Ovary (tissue), 9 donors: Measurements from ENCODE around the gene STK33. TPM values are rescaled to one million over a fixed set of nuclear protein-coding genes. Genes with fewer than 3 reads are reported as not detected.

Source experiments
- DNase-seq, 5 donors: peaks; one replicate each; pipeline ENCODE4 v3.0.0-alpha.2; 2019 to 2020
- H3K27ac ChIP-seq, 2 donors: fragments of 200-600 bp; one replicate each; pipeline versions ENCODE4 v1.5.1 to v1.8.0; 2019 to 2022
- H3K27me3 ChIP-seq: fragments of 200-600 bp; one replicate; pipeline ENCODE4 v1.8.0; 2022
- H3K36me3 ChIP-seq: fragments of 200-600 bp; sonication (generic); one replicate; pipeline ENCODE4 v1.5.1; 2019
- H3K4me1 ChIP-seq: one replicate; pipeline ENCODE4 v1.8.1; 2013; ENCODE audit warnings: mild to moderate bottlenecking, moderate library complexity; ENCODE audit not compliant: insufficient read depth
- H3K4me3 ChIP-seq: fragments of 200-600 bp; sonication (generic); one replicate; pipeline ENCODE4 v1.5.1; 2017
- H3K9me3 ChIP-seq, 2 donors: fragments of 200-600 bp in 1 of 2; sonication (generic) in 1 of 2; one replicate each; pipeline versions ENCODE4 v1.5.1 to v1.8.1; 2013 to 2019; ENCODE audit warnings: mild to moderate bottlenecking in 1 of 2, moderate library complexity in 1 of 2
- EP300 ChIP-seq: sonication (generic); formaldehyde crosslinking; IDR thresholded peaks from one replicate; pipeline ENCODE4 v1.6.1; 2017; ENCODE audit warnings: antibody characterized with exemption
- POLR2A ChIP-seq: fragments of 450-650 bp; IDR thresholded peaks from one replicate; pipeline ENCODE4 v1.6.1; 2017; ENCODE audit warnings: antibody characterized with exemption, mild to moderate bottlenecking, moderate library complexity
- WGBS, 3 donors: extraction: QIAGEN DNeasy Blood & Tissue Kit in 1 of 3; methylation state at CpG; one replicate each; pipeline versions ENCODE4 v1.1.5 to v1.1.7; 2013 to 2017; 5-methylcytosine and 5-hydroxymethylcytosine counted together
- intact Hi-C, 4 donors: fragments of 100-400 bp; cut with DNase I; formaldehyde crosslinking; loops; one replicate each; pipeline versions ENCODE4 v1.11.0 to v1.15.1; 2022 to 2023
- polyA plus RNA-seq, 2 donors: library from polyadenylated mRNA; stranded (reverse); fragments of 200-250 nt in 1 of 2; fragments of 350-450 nt in 1 of 2; fragmentation: Illumina TruSeq in 1 of 2; extraction: RNeasy Lipid Tissue Mini Kit (QIAGEN cat#74804) in 1 of 2; gene quantifications; one replicate each; pipeline ENCODE4 v1.2.3, GENCODE V29; 2013 to 2014
- total RNA-seq, 7 donors: library from RNA; depleted of rRNA in 2 of 7; stranded (reverse); fragments of >200 nt in 2 of 7; fragmentation: NEBNext Ultra II Directional in 3 of 7; extraction: Animal tissue kit (Norgen Biotek cat#: 25700) in 3 of 7; gene quantifications; one replicate each; pipeline versions ENCODE4 v1.1.0 to v1.2.4, GENCODE V29; 2016 to 2023
- TF ChIP-seq, protein P1 (sequence below), 3 donors: fragments of 450-650 bp in 2 of 3; fragments of 200-600 bp in 1 of 3; IDR thresholded peaks; one replicate each; pipeline versions ENCODE4 v1.5.1 to v1.8.0; 2016 to 2022; ENCODE audit warnings: antibody characterized with exemption in 3 of 3, mild to moderate bottlenecking in 1 of 3
- donor health status: DM: no; HTN: no; CAD: no; lungs with moderate emphysema.
- donor health status: DM: no; HTN: no; CAD: no.
- donor health status: Bipolar disorder and iron deficiency.
- donor health status: DM: yes; HTN: yes; CAD: no.
- donor health status: DM: no; HTN: no; CAD: no.
- donor health status: DM: yes; HTN: yes; CAD: no.

The STK33 gene
- total and polyA plus RNA-seq, 9 donors: 11.9 to 50.8 (median 23.5) TPM

DNA sequence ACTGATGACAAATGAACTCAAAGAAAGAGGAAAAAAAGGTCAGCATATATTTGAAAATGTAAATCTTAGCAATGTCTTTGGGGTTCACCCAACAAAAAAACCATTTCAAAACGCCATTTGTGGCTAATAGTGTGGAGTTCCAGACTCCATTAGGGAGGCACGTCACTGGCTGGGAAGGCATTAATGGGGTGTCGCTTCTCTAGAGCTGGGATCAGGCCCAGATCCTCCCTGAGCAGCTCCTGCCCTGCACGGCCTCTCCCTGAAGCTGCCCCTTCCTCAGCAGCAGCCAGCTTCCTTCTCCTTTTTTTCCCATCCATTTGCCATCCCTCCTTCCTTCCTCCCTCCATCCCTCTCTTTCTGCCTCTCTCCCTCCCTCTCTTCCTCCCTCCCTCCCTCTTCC lies 231.5 kb downstream of the STK33 start:
- peaks cover under 1% of the 10 kb centered on the region for H3K4me1 ChIP-seq
- no peak overlapping the region for H3K27ac ChIP-seq
- intact Hi-C loops: no loop called here
- H3K9me3 ChIP-seq: no peaks in the 10 kb centered on the region
- H3K4me3 ChIP-seq: no peak overlapping the region
- WGBS, 3 donors: 69 to 80% (median 77%) methylated on average over 4 of the region's 4 CpGs
- DNase-seq: no peak
- TF ChIP-seq POLR2A: no peak
- TF ChIP-seq EP300: no peak
- TF ChIP-seq, protein P1, sequence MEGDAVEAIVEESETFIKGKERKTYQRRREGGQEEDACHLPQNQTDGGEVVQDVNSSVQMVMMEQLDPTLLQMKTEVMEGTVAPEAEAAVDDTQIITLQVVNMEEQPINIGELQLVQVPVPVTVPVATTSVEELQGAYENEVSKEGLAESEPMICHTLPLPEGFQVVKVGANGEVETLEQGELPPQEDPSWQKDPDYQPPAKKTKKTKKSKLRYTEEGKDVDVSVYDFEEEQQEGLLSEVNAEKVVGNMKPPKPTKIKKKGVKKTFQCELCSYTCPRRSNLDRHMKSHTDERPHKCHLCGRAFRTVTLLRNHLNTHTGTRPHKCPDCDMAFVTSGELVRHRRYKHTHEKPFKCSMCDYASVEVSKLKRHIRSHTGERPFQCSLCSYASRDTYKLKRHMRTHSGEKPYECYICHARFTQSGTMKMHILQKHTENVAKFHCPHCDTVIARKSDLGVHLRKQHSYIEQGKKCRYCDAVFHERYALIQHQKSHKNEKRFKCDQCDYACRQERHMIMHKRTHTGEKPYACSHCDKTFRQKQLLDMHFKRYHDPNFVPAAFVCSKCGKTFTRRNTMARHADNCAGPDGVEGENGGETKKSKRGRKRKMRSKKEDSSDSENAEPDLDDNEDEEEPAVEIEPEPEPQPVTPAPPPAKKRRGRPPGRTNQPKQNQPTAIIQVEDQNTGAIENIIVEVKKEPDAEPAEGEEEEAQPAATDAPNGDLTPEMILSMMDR (IDR thresholded peaks at IDR 0.05): no peak
- no peaks in the 10 kb centered on the region for H3K27me3 ChIP-seq
- H3K36me3 ChIP-seq: no peaks in the 10 kb centered on the region

DNA sequence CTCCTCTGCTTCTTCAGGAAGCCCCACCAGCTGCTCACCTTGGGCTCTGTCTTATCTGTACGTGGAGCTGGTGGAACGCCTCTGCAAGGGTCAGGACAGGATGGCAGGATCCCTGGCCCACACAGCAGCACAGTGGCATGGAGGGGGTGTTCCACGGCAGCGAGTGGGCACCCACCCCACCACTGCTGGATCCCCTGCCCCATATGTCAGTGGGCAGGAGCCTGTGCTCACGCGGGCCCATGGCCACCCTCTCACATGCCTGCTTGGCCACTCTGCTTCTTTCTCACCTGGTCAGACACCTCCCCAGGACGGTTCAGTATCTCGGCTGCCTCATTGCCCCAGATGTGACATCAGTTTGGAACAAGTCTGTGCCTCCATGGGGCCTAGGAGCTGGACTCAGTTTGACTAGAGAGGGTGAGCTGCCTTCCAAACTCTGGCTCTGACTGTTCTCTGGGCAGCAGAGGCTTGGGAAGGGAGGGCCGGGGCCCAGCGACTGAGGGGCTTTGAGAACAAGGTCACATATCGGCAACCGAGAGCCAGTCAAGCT lies 232.3 kb downstream of the STK33 start:
- H3K27me3 ChIP-seq: no peaks in the 10 kb centered on the region
- H3K4me1 ChIP-seq: peaks cover 4% of the 10 kb centered on the region
- TF ChIP-seq POLR2A (no peak), EP300 (no peak)
- TF ChIP-seq, protein P1 (IDR thresholded peaks at IDR 0.05): no peak
- WGBS, 3 donors: 91 to 96% (median 95%) methylated on average over 12 of the region's 12 CpGs
- DNase-seq: no peak
- H3K4me3 ChIP-seq: no peak overlapping the region
- no peak overlapping the region for H3K27ac ChIP-seq
- intact Hi-C loops: no loop called here
- no peaks in the 10 kb centered on the region for H3K9me3 ChIP-seq
- no peaks in the 10 kb centered on the region for H3K36me3 ChIP-seq

DNA sequence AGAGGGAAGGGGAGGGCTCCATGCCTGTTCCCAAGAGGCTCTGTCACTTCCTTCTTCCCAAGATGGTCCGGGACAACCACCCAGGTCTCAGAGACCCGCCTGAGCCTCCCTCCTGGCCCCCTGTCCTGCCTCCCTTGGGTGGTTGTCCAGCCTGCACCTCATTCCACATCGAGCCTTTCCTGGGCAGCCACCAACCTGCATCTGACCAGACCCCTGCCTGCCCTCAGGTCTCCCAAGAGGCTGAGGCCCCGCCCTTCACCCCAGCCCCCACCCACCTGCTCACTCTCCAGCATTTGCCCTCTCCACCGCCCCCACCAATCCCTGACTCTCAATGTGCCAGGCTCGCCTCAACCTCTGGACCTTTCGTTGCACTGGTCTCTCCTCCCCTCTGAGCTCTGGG lies 232.8 kb downstream of the STK33 start:
- no peak overlapping the region for H3K27ac ChIP-seq
- no peaks in the 10 kb centered on the region for H3K36me3 ChIP-seq
- no peak overlapping the region for H3K4me3 ChIP-seq
- no peaks in the 10 kb centered on the region for H3K9me3 ChIP-seq
- intact Hi-C loops: no loop called here
- H3K27me3 ChIP-seq: no peaks in the 10 kb centered on the region
- DNase-seq: no peak
- peaks cover 7% of the 10 kb centered on the region for H3K4me1 ChIP-seq
- TF ChIP-seq, protein P1 (IDR thresholded peaks at IDR 0.05): no peak
- no peak for TF ChIP-seq POLR2A
- TF ChIP-seq EP300: no peak
- 90 to 97% (median 96%) methylated on average over 7 of the region's 7 CpGs for WGBS, 3 donors

DNA sequence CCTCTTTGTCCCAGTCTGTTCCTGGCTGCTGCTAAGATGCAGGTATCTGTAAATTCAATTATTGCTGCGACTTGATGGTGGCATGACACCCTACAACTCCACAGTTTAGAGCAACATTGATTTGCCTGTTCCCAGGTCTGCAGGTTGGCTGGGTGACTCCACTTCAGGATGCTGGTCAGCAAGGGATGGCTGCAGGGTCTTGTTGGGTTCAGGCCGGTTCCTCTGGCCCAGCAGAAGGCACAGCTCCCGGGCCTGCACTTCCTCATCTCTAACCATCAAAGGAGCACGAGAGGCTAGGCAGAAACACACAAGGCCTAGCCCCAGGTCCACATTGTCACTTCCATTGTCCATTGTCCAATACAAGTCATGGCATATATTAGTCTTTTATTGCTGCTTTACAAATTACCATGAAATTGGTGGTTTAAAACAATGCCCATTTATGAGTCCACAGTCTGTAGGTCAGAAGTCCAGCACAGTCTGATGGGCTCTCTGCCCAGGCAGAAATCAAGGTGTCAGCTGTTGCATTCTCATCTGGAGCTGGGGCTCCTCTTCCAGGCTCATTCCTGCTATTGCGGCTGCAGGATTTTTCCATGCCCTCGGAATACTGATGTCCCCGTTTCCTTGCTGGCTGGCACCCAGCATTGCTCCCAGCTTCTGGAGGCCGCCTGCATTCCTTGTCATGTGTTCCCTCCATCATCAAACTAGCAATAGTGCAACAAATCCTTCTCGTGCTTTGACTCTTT lies 233.8 kb downstream of the STK33 start:
- H3K4me1 ChIP-seq: peaks cover 7% of the 10 kb centered on the region
- TF ChIP-seq, protein P1 (IDR thresholded peaks at IDR 0.05): no peak
- no peak overlapping the region for H3K27ac ChIP-seq
- DNase-seq: no peak
- H3K27me3 ChIP-seq: no peaks in the 10 kb centered on the region
- H3K36me3 ChIP-seq: no peaks in the 10 kb centered on the region
- H3K4me3 ChIP-seq: no peak overlapping the region
- WGBS, 3 donors: 92 to 94% (median 93%) methylated on average over 9 of the region's 9 CpGs
- no peaks in the 10 kb centered on the region for H3K9me3 ChIP-seq
- intact Hi-C loops: no loop called here
